Loucy (cell line): Measurements from ENCODE around the gene AADACL4.

Experiments used
- H2AFZ ChIP-seq: fragments of 200-600 bp; sonication (generic); 2 replicates; pipeline ENCODE4 v1.6.0; 2016; ENCODE audit warnings: antibody characterized with exemption, mild to moderate bottlenecking, low read length, moderate library complexity
- H3F3A ChIP-seq: fragments of 200-600 bp; 2 replicates; pipeline ENCODE4 v1.6.0; 2016; ENCODE audit warnings: antibody characterized with exemption, low read depth, mild to moderate bottlenecking
- H3K27me3 ChIP-seq: fragments of 200-600 bp; sonication (generic); 2 replicates; pipeline ENCODE4 v1.6.1; 2014; ENCODE audit warnings: low read length, mild to moderate bottlenecking; ENCODE audit not compliant: insufficient read depth, poor library complexity, severe bottlenecking
- H3K36me3 ChIP-seq: fragments of 200-600 bp; sonication (generic); 2 replicates; pipeline ENCODE4 v1.6.1; 2016; ENCODE audit warnings: low read length; ENCODE audit not compliant: insufficient read depth
- H3K4me1 ChIP-seq: fragments of 200-600 bp; sonication (generic); 2 replicates; pipeline ENCODE4 v1.5.1; 2014; ENCODE audit warnings: low read length, mild to moderate bottlenecking; ENCODE audit not compliant: insufficient read depth, poor library complexity, severe bottlenecking
- H3K4me2 ChIP-seq: fragments of 200-600 bp; sonication (generic); 2 replicates; pipeline ENCODE4 v1.6.0; 2014; ENCODE audit warnings: antibody characterized with exemption, low read length, low read depth, mild to moderate bottlenecking; ENCODE audit not compliant: poor library complexity, severe bottlenecking
- H3K4me3 ChIP-seq: fragments of 200-600 bp; sonication (generic); 2 replicates; pipeline ENCODE4 v1.5.1; 2014; ENCODE audit warnings: low read length, mild to moderate bottlenecking, mixed read lengths; ENCODE audit not compliant: poor library complexity, severe bottlenecking
- H3K79me2 ChIP-seq: fragments of 200-600 bp; sonication (generic); 2 replicates; pipeline ENCODE4 v1.6.1; 2014; ENCODE audit warnings: low read length; ENCODE audit not compliant: insufficient read depth
- H3K9ac ChIP-seq: fragments of 200-600 bp; sonication (generic); 2 replicates; pipeline ENCODE4 v1.6.0; 2014; ENCODE audit warnings: mild to moderate bottlenecking, low read depth, low read length, moderate library complexity; ENCODE audit not compliant: poor library complexity, severe bottlenecking
- H3K9me2 ChIP-seq: fragments of 200-600 bp; sonication (generic); replicated peaks from 2 replicates; pipeline ENCODE4 v1.6.1; 2016; ENCODE audit warnings: low read depth, low read length, mixed read lengths
- H3K9me3 ChIP-seq: fragments of 200-600 bp; sonication (generic); 2 replicates; pipeline ENCODE4 v1.6.1; 2014; ENCODE audit warnings: mild to moderate bottlenecking, antibody characterized with exemption, low read length, low read depth; ENCODE audit not compliant: insufficient read depth
- H4K20me1 ChIP-seq: fragments of 200-600 bp; sonication (generic); 2 replicates; pipeline ENCODE4 v1.6.0; 2014; ENCODE audit warnings: antibody characterized with exemption, low read length, mild to moderate bottlenecking; ENCODE audit not compliant: insufficient read depth, poor library complexity, severe bottlenecking
- EZH2phosphoT487 ChIP-seq: fragments of 200-600 bp; IDR thresholded peaks from 2 replicates; pipeline ENCODE4 v1.6.1; 2018; ENCODE audit warnings: antibody characterized with exemption, mild to moderate bottlenecking, moderate library complexity, borderline replicate concordance
- TF ChIP-seq, protein P1 (sequence below): fragments of 200-600 bp; sonication (generic); conservative IDR thresholded peaks from 2 replicates; pipeline ENCODE4 v1.5.1; 2014; ENCODE audit warnings: mild to moderate bottlenecking, antibody characterized with exemption, low read length

The AADACL4 gene

DNA sequence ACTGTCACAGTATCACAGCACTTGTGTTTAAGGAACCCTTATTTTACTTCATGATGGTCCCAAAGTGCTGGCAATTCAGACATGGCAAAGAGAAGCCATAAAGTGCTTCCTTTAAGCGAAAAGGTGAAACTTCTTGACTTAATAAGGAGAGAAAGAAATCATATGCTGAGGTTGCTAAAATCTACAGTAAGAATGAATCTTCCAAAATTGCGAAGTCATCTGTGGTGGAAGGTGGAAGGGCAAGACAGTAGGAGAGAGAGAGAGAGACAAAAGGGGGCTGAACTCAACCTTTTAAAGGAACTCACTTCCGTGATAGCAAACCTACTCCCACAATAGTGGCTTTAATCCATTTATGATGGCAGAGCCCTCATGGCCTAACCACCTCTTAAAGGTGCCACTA, 52.8 kb downstream of the AADACL4 start:
- no peak for TF ChIP-seq EZH2phosphoT487
- TF ChIP-seq, protein P1, sequence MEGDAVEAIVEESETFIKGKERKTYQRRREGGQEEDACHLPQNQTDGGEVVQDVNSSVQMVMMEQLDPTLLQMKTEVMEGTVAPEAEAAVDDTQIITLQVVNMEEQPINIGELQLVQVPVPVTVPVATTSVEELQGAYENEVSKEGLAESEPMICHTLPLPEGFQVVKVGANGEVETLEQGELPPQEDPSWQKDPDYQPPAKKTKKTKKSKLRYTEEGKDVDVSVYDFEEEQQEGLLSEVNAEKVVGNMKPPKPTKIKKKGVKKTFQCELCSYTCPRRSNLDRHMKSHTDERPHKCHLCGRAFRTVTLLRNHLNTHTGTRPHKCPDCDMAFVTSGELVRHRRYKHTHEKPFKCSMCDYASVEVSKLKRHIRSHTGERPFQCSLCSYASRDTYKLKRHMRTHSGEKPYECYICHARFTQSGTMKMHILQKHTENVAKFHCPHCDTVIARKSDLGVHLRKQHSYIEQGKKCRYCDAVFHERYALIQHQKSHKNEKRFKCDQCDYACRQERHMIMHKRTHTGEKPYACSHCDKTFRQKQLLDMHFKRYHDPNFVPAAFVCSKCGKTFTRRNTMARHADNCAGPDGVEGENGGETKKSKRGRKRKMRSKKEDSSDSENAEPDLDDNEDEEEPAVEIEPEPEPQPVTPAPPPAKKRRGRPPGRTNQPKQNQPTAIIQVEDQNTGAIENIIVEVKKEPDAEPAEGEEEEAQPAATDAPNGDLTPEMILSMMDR, result no peak
- 0 out of 2 replicates have a peak, but pooled peaks cover 3% of the 10 kb centered on the region for H3K9me2 ChIP-seq
- H3K9me3 ChIP-seq, result no peaks in the 10 kb centered on the region
- H3K4me1 ChIP-seq, result no peaks in the 10 kb centered on the region
- H4K20me1 ChIP-seq, result no peaks in the 10 kb centered on the region
- H3K4me3 ChIP-seq, result no peak overlapping the region
- H3K27me3 ChIP-seq, result no peaks in the 10 kb centered on the region
- H3K79me2 ChIP-seq, result no peaks in the 10 kb centered on the region
- no peak overlapping the region for H3K4me2 ChIP-seq
- no peak overlapping the region for H2AFZ ChIP-seq
- H3F3A ChIP-seq, result no peaks in the 10 kb centered on the region
- H3K9ac ChIP-seq, result no peak overlapping the region
- H3K36me3 ChIP-seq, result no peaks in the 10 kb centered on the region

GRCh38 chr1:12697397-12697796, 53.5 kb downstream of the AADACL4 start:
- Histone ChIP-seq H4K20me1 (no peaks in the 10 kb centered on the region), H3K4me3 (no peak overlapping the region), H3K27me3 (no peaks in the 10 kb centered on the region), H3K9me2 (0 out of 2 replicates have a peak, but pooled peaks cover 3% of the 10 kb centered on the region), H3K4me2 (no peak overlapping the region), H2AFZ (no peak overlapping the region), H3K4me1 (no peaks in the 10 kb centered on the region), H3K79me2 (no peaks in the 10 kb centered on the region), H3K9ac (no peak overlapping the region), H3K36me3 (no peaks in the 10 kb centered on the region), H3F3A (no peaks in the 10 kb centered on the region), H3K9me3 (no peaks in the 10 kb centered on the region)
- TF ChIP-seq EZH2phosphoT487, result no peak
- TF ChIP-seq, protein P1, result no peak

- no peaks in the 10 kb centered on the region for H3K9me2 ChIP-seq
- H3F3A ChIP-seq, result no peaks in the 10 kb centered on the region
- H3K4me2 ChIP-seq, result no peak overlapping the region
- no peaks in the 10 kb centered on the region for H3K79me2 ChIP-seq
- no peaks in the 10 kb centered on the region; the same call in 1 of the 2 replicates for H3K9me3 ChIP-seq
- no peak overlapping the region for H3K4me3 ChIP-seq
- no peak overlapping the region for H2AFZ ChIP-seq
- no peaks in the 10 kb centered on the region for H3K4me1 ChIP-seq
- H3K36me3 ChIP-seq, result no peaks in the 10 kb centered on the region
- TF ChIP-seq, protein P1, result no peak
- no peak for TF ChIP-seq EZH2phosphoT487
- no peaks in the 10 kb centered on the region for H4K20me1 ChIP-seq
- no peaks in the 10 kb centered on the region for H3K27me3 ChIP-seq
- no peak overlapping the region for H3K9ac ChIP-seq
These were observed 60.1 kb downstream of the AADACL4 start for GRCh38 chr1:12703821-12704451.
